IPS DF 6.9 (cell line): ENCODE measurements around the gene PIAS2.
"Not testable (repeated sequence)": the region's sequence is repeated elsewhere in the genome, so short reads cannot be mapped to it uniquely, and the experiment has no call there.

Experiments
- DNase-seq: peaks from one replicate; pipeline ENCODE4 v3.0.0-alpha.2; 2013; ENCODE audit warnings: low read depth, low spot score
- H3K27ac ChIP-seq: one replicate; pipeline ENCODE4 v1.5.1; 2013; ENCODE audit warnings: low read length, control low read depth
- H3K27me3 ChIP-seq: 2 replicates; pipeline ENCODE4 v1.6.1; 2013; ENCODE audit warnings: mild to moderate bottlenecking, low read length; ENCODE audit not compliant: control insufficient read depth, insufficient read depth
- H3K36me3 ChIP-seq: 2 replicates; pipeline ENCODE4 v1.6.1; 2013; ENCODE audit warnings: low read length; ENCODE audit not compliant: control insufficient read depth, insufficient read depth
- H3K4me1 ChIP-seq: 2 replicates; pipeline ENCODE4 v1.6.1; 2013; ENCODE audit warnings: low read length; ENCODE audit not compliant: control insufficient read depth, insufficient read depth
- H3K4me3 ChIP-seq: 2 replicates; pipeline ENCODE4 v1.5.1; 2013; ENCODE audit warnings: mild to moderate bottlenecking, low read length
- H3K9me3 ChIP-seq: 2 replicates; pipeline ENCODE4 v1.6.1; 2013; ENCODE audit warnings: low read length, inconsistent platforms; ENCODE audit not compliant: control insufficient read depth, insufficient read depth
- WGBS: extraction: QIAGEN DNeasy Blood & Tissue Kit; methylation state at CpG from one replicate; pipeline ENCODE4 v1.1.7; 2013; ENCODE audit warnings: mixed read lengths, missing lambda C conversion rate; ENCODE audit not compliant: insufficient read length, insufficient coverage; 5-methylcytosine and 5-hydroxymethylcytosine counted together

Gene PIAS2

DNA sequence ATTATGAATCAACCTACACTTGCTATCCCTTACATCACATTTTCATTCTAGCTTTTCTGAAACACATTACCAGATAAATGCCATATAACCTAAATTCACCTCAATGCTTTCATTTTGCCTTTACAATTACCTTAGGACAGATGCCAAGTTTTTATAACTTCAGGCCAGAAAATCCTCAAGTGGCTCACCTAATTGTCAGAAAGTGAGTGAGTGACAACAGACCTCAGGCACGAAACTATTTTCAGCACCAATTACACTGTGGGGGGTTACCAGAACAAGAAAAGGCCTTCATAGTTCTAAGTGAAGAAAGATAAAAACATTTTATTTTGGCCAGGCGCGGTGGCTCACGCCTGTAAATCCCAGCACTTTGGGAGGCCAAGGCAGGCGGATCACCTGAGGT lies 108.2 kb downstream of the PIAS2 start:
- Histone ChIP-seq H3K36me3 (no peaks in the 10 kb centered on the region), H3K27me3 (no peaks in the 10 kb centered on the region), H3K4me1 (no peaks in the 10 kb centered on the region), H3K4me3 (no peak overlapping the region), H3K9me3 (no peaks in the 10 kb centered on the region), H3K27ac (no peak overlapping the region)
- no CpG with 5 or more reads among the region's 5 CpGs for WGBS
- DNase-seq = no peak

DNA sequence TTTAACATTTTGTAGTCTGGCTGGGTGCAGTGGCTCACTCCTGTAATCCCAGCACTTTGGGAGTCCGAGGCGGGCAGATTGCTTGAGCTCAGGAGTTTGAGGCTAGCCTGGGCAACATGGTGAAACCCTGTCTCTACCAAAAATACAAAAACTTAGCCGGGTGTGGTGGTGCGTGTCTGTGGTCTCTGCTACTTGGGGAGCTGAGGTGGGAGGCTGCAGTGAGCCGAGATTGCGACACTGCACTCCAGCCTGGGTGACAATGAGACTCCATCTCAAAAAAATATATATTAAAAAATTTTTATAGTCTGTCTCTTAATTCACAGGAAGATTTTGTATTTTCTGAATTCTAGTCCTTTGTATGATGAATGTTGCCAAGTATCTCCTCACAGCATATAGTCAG lies 121.4 kb downstream of the PIAS2 start:
- no CpG with 5 or more reads among the region's 6 CpGs for WGBS

DNA sequence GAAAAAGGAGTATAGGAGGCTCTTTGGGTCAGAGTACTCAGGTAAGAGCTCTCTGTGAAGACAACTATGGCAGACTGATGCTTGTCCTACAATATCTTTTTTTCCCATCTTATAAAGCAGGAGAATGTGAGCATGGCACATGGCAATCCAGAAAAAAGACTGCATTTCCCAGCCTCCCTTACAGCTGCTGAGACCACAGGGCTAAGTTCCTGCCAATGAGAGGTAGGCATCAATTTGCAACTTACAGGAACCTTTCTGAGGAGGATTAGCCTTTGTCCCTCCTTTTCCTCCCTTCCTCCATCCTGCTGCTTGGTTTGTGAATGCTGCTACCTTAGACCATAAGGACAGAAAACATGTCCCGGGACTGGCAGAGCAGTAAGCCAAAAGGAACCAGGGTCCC lies 122.7 kb downstream of the PIAS2 start:
- Histone ChIP-seq H3K4me3 (no peak overlapping the region), H3K4me1 (no peaks in the 10 kb centered on the region), H3K27me3 (no peaks in the 10 kb centered on the region), H3K36me3 (no peaks in the 10 kb centered on the region), H3K9me3 (no peaks in the 10 kb centered on the region), H3K27ac (no peak overlapping the region)
- DNase-seq = no peak
- WGBS = no CpG with 5 or more reads among the region's 1 CpG

More for the DNA sequence above, 121.4 kb downstream of the PIAS2 start:
- H3K27ac ChIP-seq, H3K27me3 ChIP-seq, H3K4me1 ChIP-seq, H3K9me3 ChIP-seq, DNase-seq, H3K4me3 ChIP-seq, H3K36me3 ChIP-seq: not testable (repeated sequence)

DNA sequence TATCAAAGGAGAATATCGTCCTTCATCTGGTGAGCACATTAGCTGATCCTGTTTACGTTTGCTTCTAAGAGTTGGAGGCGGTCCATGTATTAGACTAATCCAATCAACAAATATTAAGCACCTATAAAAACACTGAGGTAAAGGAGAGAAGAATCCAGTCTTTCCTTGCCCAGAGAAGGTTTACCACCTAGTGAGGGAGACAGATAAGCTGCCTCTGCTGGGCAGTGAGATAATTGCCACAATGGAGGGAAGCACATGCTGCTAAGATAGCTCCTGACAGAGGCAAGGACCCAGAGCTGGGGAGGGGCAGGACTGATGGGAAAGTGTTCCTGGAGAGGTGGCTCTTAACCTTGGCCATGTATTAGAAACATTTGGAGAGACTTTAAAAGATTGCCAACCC lies 123.7 kb downstream of the PIAS2 start:
- WGBS = no CpG with 5 or more reads among the region's 3 CpGs
- no peak for DNase-seq
- no peaks in the 10 kb centered on the region for H3K36me3 ChIP-seq
- no peak overlapping the region for H3K27ac ChIP-seq
- H3K4me3 ChIP-seq = no peak overlapping the region
- no peaks in the 10 kb centered on the region for H3K9me3 ChIP-seq
- no peaks in the 10 kb centered on the region for H3K4me1 ChIP-seq
- no peaks in the 10 kb centered on the region for H3K27me3 ChIP-seq

DNA sequence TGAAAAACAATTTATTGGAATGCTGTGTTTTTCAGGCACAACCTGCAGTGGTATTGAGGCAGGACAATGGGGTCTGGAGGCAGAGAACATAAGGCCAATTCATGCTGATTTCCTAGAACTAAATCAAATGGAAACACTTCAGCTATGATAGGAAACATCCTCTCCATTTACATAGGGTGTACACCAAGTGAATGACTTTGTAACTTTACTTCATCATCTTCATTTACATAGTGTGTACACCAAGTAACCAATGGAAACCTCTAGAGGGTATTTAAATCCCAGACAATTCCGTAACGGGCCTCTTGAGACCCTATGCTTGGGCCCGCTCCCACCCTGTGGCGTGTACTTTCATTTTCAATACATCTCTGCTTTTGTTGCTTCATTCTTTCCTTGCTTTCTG lies 128.2 kb downstream of the PIAS2 start:
- Histone ChIP-seq H3K9me3 (no peaks in the 10 kb centered on the region), H3K36me3 (no peaks in the 10 kb centered on the region), H3K4me3 (no peak overlapping the region), H3K4me1 (no peaks in the 10 kb centered on the region), H3K27me3 (no peaks in the 10 kb centered on the region), H3K27ac (no peak overlapping the region)
- DNase-seq = no peak
- WGBS = no CpG with 5 or more reads among the region's 4 CpGs

DNA sequence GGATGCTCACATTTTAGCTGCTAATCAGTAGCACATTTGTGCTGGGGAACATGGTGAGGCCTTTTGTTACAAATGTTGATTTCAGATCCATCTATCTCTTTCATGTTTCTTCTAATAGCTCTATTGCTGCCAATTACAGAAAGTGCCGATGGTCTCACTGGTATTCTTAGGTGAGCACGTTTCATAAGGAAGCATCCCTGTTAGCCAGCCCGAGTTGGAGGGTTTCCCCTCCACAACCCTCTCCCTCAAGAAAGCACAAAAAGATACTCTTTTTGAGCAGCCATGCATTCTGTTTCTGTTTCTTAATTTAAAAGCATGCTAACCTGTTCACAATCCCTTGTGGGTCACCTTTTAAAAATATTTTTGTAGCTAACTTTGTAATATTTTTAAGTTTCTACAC lies 129.6 kb downstream of the PIAS2 start:
- WGBS = no CpG with 5 or more reads among the region's 3 CpGs

DNA sequence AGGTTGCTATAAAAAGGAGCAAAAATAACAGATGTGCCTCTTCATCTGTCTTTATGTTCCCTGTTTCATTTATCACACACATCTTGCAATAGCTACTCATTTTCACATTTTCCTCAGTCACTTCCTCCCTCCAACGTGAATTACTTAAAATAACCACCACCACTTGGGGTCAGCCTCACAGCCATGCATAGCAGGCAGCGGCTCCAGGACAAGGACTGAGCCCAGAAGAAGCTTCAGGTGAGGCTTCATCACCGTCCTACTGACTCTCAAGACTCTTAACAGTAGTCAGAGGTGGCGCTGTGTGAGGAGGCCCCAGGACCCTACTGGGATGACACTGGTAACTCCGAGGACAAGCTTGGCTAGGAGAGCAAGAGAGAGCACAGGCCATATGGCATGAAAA lies 144.9 kb downstream of the PIAS2 start:
- Histone ChIP-seq H3K27ac (no peak overlapping the region), H3K4me1 (peaks cover 7% of the 10 kb centered on the region), H3K36me3 (no peaks in the 10 kb centered on the region; the same call in 1 of the 2 replicates), H3K9me3 (no peaks in the 10 kb centered on the region; the same call in 1 of the 2 replicates), H3K27me3 (no peaks in the 10 kb centered on the region), H3K4me3 (no peak overlapping the region)
- WGBS = no CpG with 5 or more reads among the region's 5 CpGs
- DNase-seq = no peak

More for the DNA sequence above, 129.6 kb downstream of the PIAS2 start:
- Histone ChIP-seq H3K36me3 (no peaks in the 10 kb centered on the region), H3K27ac (no peak overlapping the region), H3K9me3 (no peaks in the 10 kb centered on the region), H3K4me1 (no peaks in the 10 kb centered on the region), H3K4me3 (no peak overlapping the region), H3K27me3 (no peaks in the 10 kb centered on the region)
- no peak for DNase-seq

DNA sequence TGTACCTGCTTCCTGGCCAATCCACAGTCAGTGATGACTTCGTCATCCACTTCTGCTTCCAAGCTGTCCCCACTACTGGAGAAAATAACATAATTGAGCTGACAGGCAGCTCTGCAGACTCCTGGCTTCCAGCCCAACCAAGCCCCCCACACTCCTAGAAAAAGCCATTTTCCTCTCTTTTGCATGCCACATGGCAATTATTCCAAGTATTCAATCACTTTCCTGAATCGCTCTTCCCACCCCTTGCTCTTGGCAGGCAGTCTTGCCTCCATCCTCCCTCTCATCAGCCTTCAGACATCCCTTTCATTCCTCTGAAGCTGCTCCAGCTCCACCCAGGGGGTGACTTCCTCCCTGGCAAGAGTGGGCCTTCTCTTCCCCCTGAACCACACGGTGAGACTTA lies 146.2 kb downstream of the PIAS2 start:
- Histone ChIP-seq H3K4me1 (peaks cover 7% of the 10 kb centered on the region), H3K4me3 (no peak overlapping the region), H3K36me3 (no peaks in the 10 kb centered on the region; the same call in 1 of the 2 replicates), H3K9me3 (no peaks in the 10 kb centered on the region), H3K27me3 (no peaks in the 10 kb centered on the region), H3K27ac (no peak overlapping the region)
- DNase-seq = no peak
- WGBS = no CpG with 5 or more reads among the region's 3 CpGs

DNA sequence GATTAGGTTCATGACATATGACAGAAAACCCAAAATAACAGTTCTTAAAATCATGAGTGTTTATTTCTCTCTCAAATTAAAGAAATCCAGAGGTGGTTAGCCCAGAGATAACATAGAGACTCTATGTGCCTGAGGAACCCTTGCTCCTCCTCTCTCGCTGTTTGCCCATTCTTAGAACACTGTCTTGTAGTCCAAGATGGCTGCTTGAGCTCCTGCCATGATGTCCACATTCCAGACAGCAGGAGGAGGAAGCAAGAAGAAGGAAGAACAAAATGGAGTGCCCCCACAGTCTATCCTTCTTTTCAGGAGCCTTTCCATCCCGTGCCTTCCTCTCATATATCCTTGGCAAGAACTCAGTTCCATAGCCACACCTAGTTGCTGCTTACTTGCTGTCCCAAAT lies 146.6 kb downstream of the PIAS2 start:
- peaks cover 7% of the 10 kb centered on the region for H3K4me1 ChIP-seq
- H3K9me3 ChIP-seq = no peaks in the 10 kb centered on the region
- no CpG with 5 or more reads among the region's 2 CpGs for WGBS
- H3K27ac ChIP-seq = no peak overlapping the region
- no peaks in the 10 kb centered on the region; the same call in 1 of the 2 replicates for H3K36me3 ChIP-seq
- no peaks in the 10 kb centered on the region for H3K27me3 ChIP-seq
- no peak for DNase-seq
- H3K4me3 ChIP-seq = no peak overlapping the region

DNA sequence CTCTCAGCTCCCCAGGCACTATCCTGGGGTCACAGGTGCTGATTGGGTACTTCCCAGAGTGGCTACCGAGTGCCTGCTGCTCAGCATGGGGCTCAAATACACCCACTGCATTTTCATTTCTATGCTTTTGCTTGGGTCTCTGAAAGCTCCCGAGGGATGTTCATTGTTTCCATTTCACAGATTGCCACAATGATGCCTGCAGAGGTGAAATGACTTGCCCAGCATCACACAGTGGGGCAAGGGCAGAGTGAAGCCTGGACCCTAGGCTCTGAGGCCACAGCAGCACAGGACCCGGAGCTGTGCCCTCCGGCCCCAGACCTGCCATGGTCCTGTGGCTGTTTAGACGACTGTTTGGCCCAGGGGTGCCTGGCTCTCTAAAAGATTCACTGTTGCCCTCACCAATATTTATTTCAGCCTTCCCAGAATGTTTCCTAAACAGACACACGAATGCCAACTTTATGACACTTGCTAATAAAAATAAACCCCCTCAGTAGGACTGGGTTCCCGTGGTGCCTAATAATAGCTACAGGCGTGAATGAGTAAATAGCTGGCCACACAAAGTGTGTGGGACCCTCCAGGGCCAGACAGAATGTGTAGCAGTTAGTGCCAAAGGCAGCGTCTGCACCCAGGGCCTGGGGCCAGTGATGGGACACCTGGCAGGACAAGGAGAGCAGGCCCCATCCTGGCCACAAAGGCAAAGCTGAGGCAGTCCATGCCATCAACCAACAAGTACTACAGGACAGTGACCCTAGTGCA lies 149.0 kb downstream of the PIAS2 start:
- H3K4me1 ChIP-seq = peaks cover 7% of the 10 kb centered on the region
- WGBS = no CpG with 5 or more reads among the region's 9 CpGs

DNA sequence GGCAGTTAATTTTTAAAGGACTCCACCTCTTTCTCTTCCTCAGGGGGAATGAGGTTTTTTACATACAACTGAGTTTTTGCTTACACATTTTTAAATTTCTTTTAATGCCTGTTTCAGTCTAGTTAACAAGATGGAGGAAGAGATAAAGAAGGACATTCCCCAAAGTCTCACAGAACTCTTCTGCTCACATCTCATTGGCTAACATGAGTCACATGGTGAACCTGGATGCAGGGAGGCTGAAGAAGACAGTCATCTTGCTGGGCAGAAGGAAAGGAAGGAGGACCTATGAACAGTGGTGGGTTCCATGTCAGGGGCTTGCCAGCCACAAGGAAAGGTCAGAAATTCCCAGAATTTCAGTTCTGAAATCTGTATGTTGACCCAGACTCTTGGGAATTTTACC lies 150.1 kb downstream of the PIAS2 start:
- no peak overlapping the region for H3K27ac ChIP-seq
- no peak overlapping the region for H3K4me3 ChIP-seq
- H3K4me1 ChIP-seq = peaks cover 1% of the 10 kb centered on the region
- DNase-seq = no peak
- no peaks in the 10 kb centered on the region for H3K9me3 ChIP-seq
- no peaks in the 10 kb centered on the region for H3K27me3 ChIP-seq
- no peaks in the 10 kb centered on the region for H3K36me3 ChIP-seq

More for the DNA sequence above, 149.0 kb downstream of the PIAS2 start:
- Histone ChIP-seq H3K9me3 (no peaks in the 10 kb centered on the region), H3K27me3 (no peaks in the 10 kb centered on the region), H3K4me3 (no peak overlapping the region), H3K27ac (no peak overlapping the region), H3K36me3 (no peaks in the 10 kb centered on the region)
- DNase-seq = no peak
